Measurements from ENCODE around the gene KRTAP5-11. TPM values are rescaled to one million over a fixed set of nuclear protein-coding genes. Genes with fewer than 3 reads are reported as not detected.
"Not testable (repeated sequence)": the region's sequence is repeated elsewhere in the genome, so short reads cannot be mapped to it uniquely, and the experiment has no call there.

KRTAP5-11 gene
- total RNA-seq, 1 experiment from 2014 or later, result not detected

DNA sequence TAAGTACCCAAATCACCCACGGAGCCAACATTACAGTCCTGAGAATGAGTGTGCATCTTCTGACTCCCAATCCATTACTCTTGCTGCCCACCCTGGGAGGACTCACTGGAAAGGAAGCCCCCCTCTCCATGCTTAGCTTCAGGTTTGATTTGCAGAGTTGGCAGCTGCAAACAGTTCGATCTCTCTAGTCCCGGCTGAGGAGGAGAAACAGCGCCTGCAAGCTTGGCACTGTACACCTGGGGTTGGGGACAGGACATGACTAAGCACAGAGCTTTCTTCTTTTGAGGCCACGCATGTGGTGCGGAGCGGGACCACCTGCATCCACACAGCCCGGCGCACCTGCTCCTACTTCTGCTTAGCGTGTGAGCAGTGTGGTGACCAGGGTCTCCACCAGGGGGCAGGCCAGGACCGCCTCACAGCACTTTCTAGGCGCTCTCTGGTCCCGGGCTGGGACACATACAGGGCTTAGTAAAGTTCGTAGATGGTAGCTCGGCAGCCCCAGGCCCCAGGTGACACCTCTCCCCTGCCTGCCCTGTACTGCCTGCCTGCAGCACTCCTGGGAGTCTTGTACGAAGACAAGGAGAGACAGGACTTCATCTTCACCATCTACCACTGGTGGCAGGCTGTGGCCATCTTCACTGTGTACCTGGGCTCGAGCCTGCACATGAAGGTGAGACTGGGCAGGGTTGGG, 22.3 kb upstream of the KRTAP5-11 start:
- not testable (repeated sequence) for H3K27me3 ChIP-seq (replicated peaks); H3K4me3 ChIP-seq; H3K4me1 ChIP-seq (replicated peaks); H3K36me3 ChIP-seq; DNase-seq (ENCODE audit: low read depth in 1 of 2, low spot score in 2 of 2); H3K27ac ChIP-seq; H3K9me3 ChIP-seq (replicated peaks)

DNA sequence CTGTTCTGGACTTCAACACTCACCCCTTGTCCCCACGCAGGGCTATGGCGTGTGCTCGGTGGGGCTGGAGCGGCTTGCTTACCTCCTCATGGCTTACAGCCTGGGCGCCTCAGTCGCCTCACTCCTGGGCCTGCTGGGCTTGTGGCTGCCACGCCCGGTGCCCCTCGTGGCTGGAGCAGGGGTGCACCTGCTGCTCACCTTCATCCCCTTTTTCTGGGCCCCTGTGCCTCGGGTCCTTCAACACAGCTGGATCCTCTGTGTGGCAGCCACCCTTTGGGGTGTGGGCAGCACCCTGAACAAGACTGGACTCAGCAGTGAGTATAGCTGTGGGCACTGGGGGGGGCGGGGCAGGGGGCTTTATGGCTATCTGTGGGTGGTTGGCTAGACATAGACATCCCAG, 20.5 kb upstream of the KRTAP5-11 start:
- H3K27me3 ChIP-seq (replicated peaks); H3K36me3 ChIP-seq; H3K4me1 ChIP-seq (replicated peaks); H3K27ac ChIP-seq; DNase-seq (ENCODE audit: low read depth in 1 of 2, low spot score in 2 of 2); H3K4me3 ChIP-seq; H3K9me3 ChIP-seq (replicated peaks): not testable (repeated sequence)

DNA sequence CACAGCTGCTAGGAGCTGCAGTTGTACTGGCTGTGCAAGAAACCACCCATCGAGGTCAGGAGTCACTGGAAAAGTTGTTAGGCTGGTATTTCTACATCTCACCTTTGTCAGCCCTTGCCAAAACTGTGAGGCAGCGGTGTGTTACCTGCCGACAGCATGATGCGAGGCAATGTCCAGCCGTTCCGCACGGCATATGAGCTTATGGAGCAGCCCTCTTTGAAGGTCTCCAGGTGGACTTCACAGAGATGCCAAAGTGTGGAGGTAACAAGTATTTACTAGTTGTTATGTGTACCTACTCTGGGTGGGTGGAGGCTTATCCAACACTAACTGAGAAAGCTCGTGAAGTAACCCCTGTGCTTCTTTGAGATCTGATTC, 6.9 kb upstream of the KRTAP5-11 start:
- DNase-seq (ENCODE audit: low read depth in 1 of 2, low spot score in 2 of 2), result not testable (repeated sequence)

DNA sequence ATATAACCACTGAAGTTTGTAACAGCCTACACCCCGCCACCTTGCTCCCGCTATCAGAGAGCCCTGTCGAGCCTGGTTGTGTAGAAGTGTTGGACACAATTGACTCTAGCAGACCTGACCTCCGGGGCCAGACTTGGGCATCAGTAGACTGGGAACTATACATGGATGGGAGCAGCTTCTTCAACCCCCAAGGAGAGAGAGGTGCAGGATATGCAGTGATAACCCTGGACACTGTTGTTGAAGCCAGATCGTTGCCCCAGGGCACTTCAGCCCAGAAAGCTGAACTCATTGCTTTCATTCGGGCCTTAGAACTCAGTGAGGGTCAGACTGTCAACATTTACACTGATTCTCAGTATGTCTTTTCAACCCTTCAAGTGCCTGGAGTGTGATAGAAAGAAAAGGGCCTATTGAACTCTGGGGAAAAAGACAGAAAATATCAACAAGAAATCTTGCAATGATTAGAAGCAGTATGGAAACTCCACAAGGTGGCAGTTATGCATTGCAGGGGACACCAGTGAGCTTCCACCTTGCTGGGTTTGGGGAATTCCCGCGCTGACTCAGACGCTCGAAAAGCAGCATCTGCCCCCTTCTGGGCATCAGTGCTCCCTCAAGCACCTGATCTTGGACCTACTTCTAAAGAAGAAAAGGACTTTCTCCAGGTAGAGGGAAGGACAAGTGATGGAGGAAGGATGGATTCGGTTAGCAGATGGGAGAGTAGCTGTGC, 6.3 kb upstream of the KRTAP5-11 start:
- not testable (repeated sequence) for H3K27ac ChIP-seq; H3K36me3 ChIP-seq; H3K9me3 ChIP-seq (replicated peaks); H3K27me3 ChIP-seq (replicated peaks); DNase-seq (ENCODE audit: low read depth in 1 of 2, low spot score in 2 of 2); H3K4me3 ChIP-seq; H3K4me1 ChIP-seq (replicated peaks)

More for the DNA sequence above, 6.9 kb upstream of the KRTAP5-11 start:
- H3K4me1 ChIP-seq (replicated peaks); H3K9me3 ChIP-seq (replicated peaks); H3K27ac ChIP-seq; H3K36me3 ChIP-seq; H3K4me3 ChIP-seq; H3K27me3 ChIP-seq (replicated peaks): not testable (repeated sequence)

DNA sequence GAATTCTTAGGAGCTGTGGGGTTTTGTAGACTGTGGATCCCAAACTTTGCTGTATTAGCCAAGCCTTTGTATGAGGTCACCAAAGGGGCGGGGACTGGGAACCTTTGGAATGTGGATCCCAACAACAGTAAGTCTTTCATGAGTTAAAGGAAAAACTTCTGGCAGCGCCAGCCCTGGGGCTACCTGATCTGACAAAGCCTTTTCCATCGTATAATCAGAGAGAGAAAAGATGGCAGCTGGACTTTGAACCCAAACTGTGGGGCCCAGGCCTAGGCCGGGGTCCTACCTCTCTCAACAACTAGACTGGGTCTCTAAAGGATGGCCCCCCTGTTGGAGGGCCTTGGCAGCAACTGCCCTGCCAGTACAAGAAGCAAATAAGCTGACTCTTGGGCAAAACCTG, 5.6 kb upstream of the KRTAP5-11 start:
- not testable (repeated sequence) for H3K36me3 ChIP-seq; H3K9me3 ChIP-seq (replicated peaks); H3K27ac ChIP-seq; DNase-seq (ENCODE audit: low read depth in 1 of 2, low spot score in 2 of 2); H3K4me1 ChIP-seq (replicated peaks); H3K27me3 ChIP-seq (replicated peaks); H3K4me3 ChIP-seq

DNA sequence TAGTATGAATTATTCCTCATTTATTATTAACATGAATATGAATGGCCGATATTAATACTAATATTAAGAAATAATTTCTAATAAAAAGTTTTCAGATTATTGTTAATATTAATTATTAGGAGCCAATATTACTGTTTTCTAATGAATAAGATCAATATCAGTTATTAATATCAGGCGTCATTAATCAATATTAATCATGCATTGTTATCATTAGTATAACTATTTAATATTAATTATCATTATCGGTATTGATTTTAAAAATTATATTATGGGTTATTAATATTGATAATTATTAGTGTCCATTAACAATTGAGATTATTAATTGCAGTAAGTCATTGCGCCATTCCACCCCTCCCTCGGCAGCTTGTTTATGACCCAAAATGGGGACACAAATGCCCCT, 3.0 kb upstream of the KRTAP5-11 start:
- H3K9me3 ChIP-seq (replicated peaks); H3K36me3 ChIP-seq; H3K4me1 ChIP-seq (replicated peaks); H3K27me3 ChIP-seq (replicated peaks); DNase-seq (ENCODE audit: low read depth in 1 of 2, low spot score in 2 of 2); H3K27ac ChIP-seq; H3K4me3 ChIP-seq: not testable (repeated sequence)

DNA sequence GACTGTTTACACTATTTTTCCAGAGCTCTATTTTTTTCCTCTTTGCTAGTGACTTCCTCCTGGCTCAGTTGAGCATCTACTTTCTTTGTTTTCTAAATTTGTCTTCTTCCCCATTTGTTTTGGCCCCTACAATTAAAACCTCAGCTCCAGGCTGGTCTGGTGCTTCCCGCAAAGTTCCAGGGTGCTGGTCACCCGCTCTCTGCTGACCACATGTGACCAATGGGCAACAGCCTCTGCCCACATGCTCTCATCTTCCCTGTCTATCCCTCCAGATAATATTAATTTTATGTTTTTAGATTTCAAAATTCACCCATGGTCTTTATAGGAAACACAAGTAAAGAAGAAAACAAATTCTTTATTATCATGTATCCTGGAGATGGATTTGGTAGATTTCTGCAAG, 294 bp upstream of the KRTAP5-11 start:
- not testable (repeated sequence) for H3K4me1 ChIP-seq (replicated peaks); H3K9me3 ChIP-seq (replicated peaks); DNase-seq (ENCODE audit: low read depth in 1 of 2, low spot score in 2 of 2); H3K36me3 ChIP-seq; H3K27ac ChIP-seq; H3K27me3 ChIP-seq (replicated peaks); H3K4me3 ChIP-seq

DNA sequence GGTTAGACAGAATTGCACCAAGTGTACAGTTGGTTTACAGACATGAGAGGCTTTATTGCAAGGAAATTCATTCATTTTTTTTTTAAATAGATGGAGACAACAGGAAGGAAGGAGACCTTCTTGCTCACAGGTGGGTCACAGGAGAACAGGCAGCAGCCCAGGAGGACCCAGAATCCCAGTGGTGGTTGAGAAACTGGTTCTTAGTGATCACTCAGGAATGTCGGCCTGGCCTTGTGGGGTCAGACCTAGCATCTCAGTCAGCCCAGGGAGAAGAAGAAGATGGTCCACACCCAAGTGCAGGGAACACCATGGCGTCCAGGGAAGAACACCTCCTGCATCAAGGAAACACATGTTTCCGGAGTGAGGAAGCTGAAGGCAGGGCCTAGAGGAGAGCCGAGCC, 849 bp downstream of the KRTAP5-11 start:
- no peak for DNase-seq (ENCODE audit: low read depth in 1 of 2, low spot score in 2 of 2)
- H3K4me1 ChIP-seq (replicated peaks), result no peaks in the 10 kb centered on the region
- no peaks in the 10 kb centered on the region for H3K36me3 ChIP-seq
- H3K27ac ChIP-seq, result no peak overlapping the region
- H3K9me3 ChIP-seq (replicated peaks), result no peaks in the 10 kb centered on the region
- no peak overlapping the region for H3K4me3 ChIP-seq
- no peaks in the 10 kb centered on the region for H3K27me3 ChIP-seq (replicated peaks)

DNA sequence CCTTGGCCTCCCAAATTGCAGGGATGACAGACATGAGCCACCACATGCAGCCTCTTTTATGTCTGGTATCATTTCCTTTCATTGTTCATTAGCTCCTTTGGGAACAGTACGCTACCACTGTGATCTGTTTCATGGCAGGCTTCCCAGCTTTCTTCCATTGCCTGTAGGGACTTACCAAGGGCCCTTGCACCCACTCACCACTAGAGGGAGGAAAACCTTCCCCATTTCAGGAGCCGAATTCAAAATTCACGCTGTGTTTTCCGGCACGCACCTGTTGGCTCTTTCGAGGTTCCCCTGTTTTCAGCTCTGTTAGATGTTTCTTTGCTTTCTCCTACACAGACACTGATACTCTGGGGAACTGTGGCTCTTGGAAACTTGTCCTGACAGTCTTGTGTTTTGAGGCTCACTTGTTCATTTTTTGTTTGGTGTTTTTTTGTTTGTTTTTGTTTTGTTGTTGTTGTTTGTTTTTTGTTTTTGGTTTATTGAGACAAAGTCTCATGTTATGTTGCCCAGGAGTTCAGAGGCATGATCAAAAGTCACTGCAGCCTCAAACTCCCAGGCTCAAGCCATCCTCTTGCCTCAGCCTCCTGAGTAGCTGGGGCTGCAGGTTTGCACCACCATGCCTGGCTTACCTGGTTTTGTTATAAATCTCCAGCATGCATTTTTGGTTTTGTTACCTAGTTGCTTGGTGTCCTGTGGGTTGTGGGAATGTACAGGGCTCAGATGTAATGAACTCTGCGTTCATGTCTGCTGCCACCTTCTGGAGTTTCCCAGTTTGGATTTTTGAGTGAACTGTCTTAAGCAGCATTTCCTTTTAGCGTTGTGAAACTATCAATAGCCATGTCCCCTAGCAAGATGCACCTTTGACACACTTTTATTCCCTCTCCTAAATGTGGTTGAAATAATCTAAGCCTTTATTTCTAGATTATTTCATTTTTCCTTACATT, 2.3 kb downstream of the KRTAP5-11 start:
- Histone ChIP-seq H3K4me3 (no peak overlapping the region), H3K27me3 (replicated peaks) (no peaks in the 10 kb centered on the region), H3K27ac (no peak overlapping the region), H3K4me1 (replicated peaks) (no peaks in the 10 kb centered on the region), H3K36me3 (no peaks in the 10 kb centered on the region), H3K9me3 (replicated peaks) (no peaks in the 10 kb centered on the region)
- DNase-seq (ENCODE audit: low read depth in 1 of 2, low spot score in 2 of 2), result peak; percentile 16 to 42

DNA sequence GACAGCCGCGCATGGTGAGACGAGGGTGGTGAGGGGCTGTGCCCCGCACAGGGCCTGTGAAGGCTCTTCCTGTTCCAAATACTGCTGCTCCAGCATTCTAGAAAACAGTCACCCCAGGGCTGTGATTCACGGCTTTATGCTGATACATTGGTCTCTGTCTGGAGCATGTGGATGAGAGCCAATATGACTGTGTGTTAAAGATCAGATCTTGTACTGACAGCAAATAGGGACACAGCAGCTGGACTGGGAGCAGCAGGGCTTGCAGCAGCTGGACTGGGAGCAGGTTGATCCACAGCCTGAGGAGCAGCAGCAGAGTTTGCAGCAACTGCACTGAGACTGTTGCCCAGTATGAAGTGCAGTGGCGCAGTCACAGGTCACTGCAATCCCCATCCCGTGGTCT, 3.2 kb downstream of the KRTAP5-11 start:
- H3K27me3 ChIP-seq (replicated peaks); H3K4me3 ChIP-seq; H3K9me3 ChIP-seq (replicated peaks); DNase-seq (ENCODE audit: low read depth in 1 of 2, low spot score in 2 of 2); H3K4me1 ChIP-seq (replicated peaks); H3K36me3 ChIP-seq; H3K27ac ChIP-seq: not testable (repeated sequence)

DNA sequence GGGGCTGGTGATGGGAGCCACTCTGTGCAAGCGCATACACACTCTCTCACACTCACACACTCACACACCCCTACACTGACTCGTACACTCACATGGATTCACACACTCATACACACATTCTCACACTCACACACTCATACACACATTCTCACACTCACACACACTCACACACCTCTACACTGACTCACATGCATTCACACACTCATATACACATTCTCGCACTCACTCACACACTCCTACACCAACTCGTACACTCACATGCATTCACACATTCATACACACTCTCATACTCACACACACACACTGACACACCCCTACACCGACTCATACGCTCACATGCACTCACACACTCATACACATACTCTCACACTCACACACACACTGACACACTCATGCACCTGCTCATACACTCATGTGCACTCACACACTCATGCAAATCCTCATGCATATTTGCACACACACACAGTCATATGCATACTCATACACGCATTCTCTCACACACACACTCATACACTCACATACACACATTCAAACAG, 5.1 kb downstream of the KRTAP5-11 start:
- H3K27me3 ChIP-seq (replicated peaks), result no peaks in the 10 kb centered on the region
- H3K36me3 ChIP-seq, result no peaks in the 10 kb centered on the region
- no peak overlapping the region for H3K4me3 ChIP-seq
- H3K4me1 ChIP-seq (replicated peaks), result no peaks in the 10 kb centered on the region
- no peak for DNase-seq (ENCODE audit: low read depth in 1 of 2, low spot score in 2 of 2)
- H3K27ac ChIP-seq, result no peak overlapping the region
- no peaks in the 10 kb centered on the region for H3K9me3 ChIP-seq (replicated peaks)

DNA sequence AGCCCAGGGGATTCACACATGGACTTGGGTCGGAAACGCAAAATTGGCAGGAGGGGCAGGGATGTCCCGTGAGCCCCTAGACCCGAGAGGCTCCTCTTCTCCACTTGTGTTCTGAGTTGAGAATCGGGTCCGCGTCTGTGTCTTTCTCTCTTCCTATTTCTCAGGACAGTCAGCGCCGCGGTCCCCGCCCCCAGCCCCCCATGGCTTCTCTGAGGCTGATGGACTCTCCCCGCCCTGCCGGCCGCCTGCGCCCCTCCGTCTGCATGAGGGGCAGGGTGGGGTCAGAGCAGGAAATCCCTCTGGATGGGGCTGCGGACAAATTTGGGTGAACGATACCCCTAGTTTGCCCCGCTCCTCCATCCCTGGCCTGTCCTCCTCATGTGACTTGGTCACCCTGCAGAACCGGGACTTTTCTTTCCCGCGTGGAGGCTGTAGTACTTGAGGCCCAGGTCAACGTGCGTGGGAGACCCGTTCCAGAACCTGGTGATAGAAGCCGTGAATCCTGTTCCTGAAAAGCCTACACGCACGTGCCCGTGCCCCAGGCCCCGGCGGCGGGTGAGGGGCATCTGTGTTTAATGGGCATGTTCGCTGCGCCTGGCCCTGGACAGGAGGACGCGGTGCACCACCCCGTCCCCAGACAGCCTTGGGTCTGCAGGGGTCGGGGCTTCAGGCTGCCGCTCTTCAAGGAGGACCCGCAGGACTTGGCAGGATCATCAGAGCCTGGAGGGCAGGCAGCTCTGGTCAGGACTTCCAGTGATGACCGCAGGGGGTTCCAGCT, 5.8 kb downstream of the KRTAP5-11 start:
- not testable (repeated sequence) for H3K9me3 ChIP-seq (replicated peaks); DNase-seq (ENCODE audit: low read depth in 1 of 2, low spot score in 2 of 2); H3K4me3 ChIP-seq; H3K4me1 ChIP-seq (replicated peaks); H3K27me3 ChIP-seq (replicated peaks); H3K36me3 ChIP-seq; H3K27ac ChIP-seq

DNA sequence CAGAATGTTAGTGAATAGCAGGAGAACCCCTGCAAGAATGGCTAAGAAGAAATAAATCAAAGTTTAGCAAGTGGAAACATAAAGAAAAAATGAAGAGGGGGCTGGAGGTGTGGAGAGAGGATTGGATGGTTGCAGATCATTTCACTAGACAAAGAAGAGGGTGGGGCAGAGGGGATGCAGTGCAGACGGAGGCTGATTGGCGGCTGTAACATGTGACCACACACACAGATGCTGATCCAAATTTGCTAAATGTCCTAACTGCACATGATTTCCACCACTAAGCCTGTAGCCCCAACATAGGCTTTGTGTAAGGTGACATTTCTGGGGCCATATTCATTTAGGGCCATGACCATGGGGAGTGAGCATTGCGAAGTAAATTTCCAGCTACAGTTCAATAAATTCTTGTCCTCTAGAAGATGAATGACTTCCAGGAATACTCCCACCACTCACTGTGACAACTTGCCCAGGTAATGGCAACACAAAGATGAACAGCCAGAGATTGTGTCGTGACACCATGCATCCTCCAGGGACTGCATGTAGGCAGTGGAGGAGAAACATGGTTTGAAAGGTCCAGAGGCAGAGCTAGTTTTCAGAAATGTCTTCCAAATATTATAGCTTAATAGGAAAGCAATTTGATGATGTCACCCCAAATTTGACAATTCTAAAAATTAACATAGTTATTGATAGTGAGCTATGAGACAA, 6.8 kb downstream of the KRTAP5-11 start:
- H3K27ac ChIP-seq, result no peak overlapping the region
- no peaks in the 10 kb centered on the region for H3K9me3 ChIP-seq (replicated peaks)
- no peak for DNase-seq (ENCODE audit: low read depth in 1 of 2, low spot score in 2 of 2)
- no peaks in the 10 kb centered on the region for H3K4me1 ChIP-seq (replicated peaks)
- H3K36me3 ChIP-seq, result no peaks in the 10 kb centered on the region
- H3K4me3 ChIP-seq, result no peak overlapping the region
- H3K27me3 ChIP-seq (replicated peaks), result no peaks in the 10 kb centered on the region

Measured in SJSA1 (cell line).